HEK293 (cell line): ENCODE results near the gene MDN1.

Experiments used
- CTCF ChIA-PET: fragments of 350-600 bp; formaldehyde crosslinking; extraction: SDS; loops from one replicate; lab custom pipeline; 2021; ENCODE audit warnings: antibody characterized with exemption; lab: Yijun Ruan, JAX
- POLR2A ChIA-PET: fragments of 300-600 bp; formaldehyde crosslinking; extraction: SDS; loops from one replicate; lab custom pipeline; 2020; ENCODE audit warnings: antibody characterized with exemption, inconsistent platforms; lab: Yijun Ruan, JAX
- H3K27ac ChIP-seq: fragments of 200-500 bp; sonication (Bioruptor generic); 2 replicates; pipeline ENCODE4 v1.5.1; 2014; ENCODE audit warnings: low read depth, low read length, control low read depth, inconsistent platforms; ENCODE audit errors: extremely low read depth
- H3K36me3 ChIP-seq, 2 experiments: fragments of 200-500 bp in 1 of 2; sonication (Bioruptor generic) in 1 of 2; 1 replicate in 1 of 2; 2 replicates in 1 of 2; pipeline ENCODE4 v1.5.1; 2014 to 2017; ENCODE audit warnings: inconsistent platforms in 2 of 2, low read length in 2 of 2; ENCODE audit not compliant: control insufficient read depth in 2 of 2, insufficient read depth in 1 of 2
- H3K4me1 ChIP-seq: fragments of 200-500 bp; sonication (Bioruptor generic); 2 replicates; pipeline ENCODE4 v1.5.1; 2014; ENCODE audit warnings: mild to moderate bottlenecking, low read length, inconsistent platforms; ENCODE audit not compliant: control insufficient read depth, insufficient read depth
- H3K4me3 ChIP-seq: 2 replicates; pipeline ENCODE4 v1.5.1; 2011; ENCODE audit warnings: low read depth, mild to moderate bottlenecking, control low read depth, low read length, moderate library complexity
- H3K9me3 ChIP-seq: fragments of 200-500 bp; sonication (Bioruptor generic); 2 replicates; pipeline ENCODE4 v1.5.1; 2014; ENCODE audit warnings: low read depth, low read length, inconsistent platforms; ENCODE audit not compliant: control insufficient read depth, insufficient read depth
- IKZF3 ChIP-seq: fragments of 450-650 bp; IDR thresholded peaks from 2 replicates; pipeline ENCODE4 v1.5.0; 2018; ENCODE audit warnings: missing biosample characterization, mild to moderate bottlenecking, missing genetic modification characterization, moderate library complexity
- INSM2 ChIP-seq: fragments of 450-650 bp; formaldehyde crosslinking; IDR thresholded peaks from 2 replicates; pipeline ENCODE4 v1.5.1; 2016; ENCODE audit warnings: missing biosample characterization, missing genetic modification characterization
- KLF10 ChIP-seq: fragments of 450-650 bp; IDR thresholded peaks from 2 replicates; pipeline ENCODE4 v1.5.1; 2018; ENCODE audit warnings: missing biosample characterization, mild to moderate bottlenecking, missing genetic modification characterization
- KLF8 ChIP-seq: fragments of 450-650 bp; formaldehyde crosslinking; IDR thresholded peaks from 2 replicates; pipeline ENCODE4 v1.5.1; 2016; ENCODE audit warnings: missing biosample characterization, missing genetic modification characterization
- MZF1 ChIP-seq: fragments of 450-650 bp; formaldehyde crosslinking; IDR thresholded peaks from 2 replicates; pipeline ENCODE4 v1.5.1; 2017; ENCODE audit warnings: missing biosample characterization, missing genetic modification characterization, borderline replicate concordance
- OSR2 ChIP-seq: fragments of 450-650 bp; formaldehyde crosslinking; IDR thresholded peaks from 2 replicates; pipeline ENCODE4 v1.5.1; 2016; ENCODE audit warnings: missing biosample characterization, missing genetic modification characterization
- SALL2 ChIP-seq: fragments of 450-650 bp; formaldehyde crosslinking; IDR thresholded peaks from 2 replicates; pipeline ENCODE4 v1.5.0; 2017; ENCODE audit warnings: missing biosample characterization, mild to moderate bottlenecking, missing genetic modification characterization, borderline replicate concordance
- SCRT2 ChIP-seq: fragments of 450-650 bp; formaldehyde crosslinking; IDR thresholded peaks from 2 replicates; pipeline ENCODE4 v1.5.1; 2016; ENCODE audit warnings: missing biosample characterization, missing genetic modification characterization
- SP2 ChIP-seq: fragments of 450-650 bp; formaldehyde crosslinking; IDR thresholded peaks from 2 replicates; pipeline ENCODE4 v1.5.1; 2016; ENCODE audit warnings: missing biosample characterization, missing genetic modification characterization
- ZBTB17 ChIP-seq: fragments of 450-650 bp; formaldehyde crosslinking; IDR thresholded peaks from 2 replicates; pipeline ENCODE4 v1.5.1; 2016; ENCODE audit warnings: missing biosample characterization, missing genetic modification characterization
- ZNF155 ChIP-seq: fragments of 450-650 bp; formaldehyde crosslinking; IDR thresholded peaks from 2 replicates; pipeline ENCODE4 v1.5.1; 2016; ENCODE audit warnings: missing biosample characterization, missing genetic modification characterization
- ZNF280D ChIP-seq: fragments of 450-650 bp; formaldehyde crosslinking; IDR thresholded peaks from 2 replicates; pipeline ENCODE4 v1.5.1; 2016; ENCODE audit warnings: missing biosample characterization, missing genetic modification characterization
- ZNF335 ChIP-seq: fragments of 450-650 bp; formaldehyde crosslinking; conservative IDR thresholded peaks from 2 replicates; pipeline ENCODE4 v1.5.1; 2016; ENCODE audit warnings: missing biosample characterization, missing genetic modification characterization
- ZNF433 ChIP-seq: fragments of 450-650 bp; formaldehyde crosslinking; IDR thresholded peaks from 2 replicates; pipeline ENCODE4 v1.5.1; 2016; ENCODE audit warnings: missing biosample characterization, missing genetic modification characterization, low read depth
- ZNF514 ChIP-seq: fragments of 450-650 bp; formaldehyde crosslinking; IDR thresholded peaks from 2 replicates; pipeline ENCODE4 v1.5.1; 2016; ENCODE audit warnings: missing biosample characterization, missing genetic modification characterization
- ZNF580 ChIP-seq: fragments of 450-650 bp; formaldehyde crosslinking; IDR thresholded peaks from 2 replicates; pipeline ENCODE4 v1.5.1; 2016; ENCODE audit warnings: missing biosample characterization, missing genetic modification characterization
- ZNF585B ChIP-seq: fragments of 450-650 bp; formaldehyde crosslinking; IDR thresholded peaks from 2 replicates; pipeline ENCODE4 v1.5.1; 2016; ENCODE audit warnings: missing biosample characterization, missing genetic modification characterization
- ZNF747 ChIP-seq: fragments of 450-650 bp; formaldehyde crosslinking; IDR thresholded peaks from 2 replicates; pipeline ENCODE4 v1.5.1; 2016; ENCODE audit warnings: missing biosample characterization, missing genetic modification characterization
- ZNF785 ChIP-seq: fragments of 450-650 bp; formaldehyde crosslinking; IDR thresholded peaks from 2 replicates; pipeline ENCODE4 v1.5.1; 2016; ENCODE audit warnings: missing biosample characterization, missing genetic modification characterization
- ZSCAN18 ChIP-seq: fragments of 450-650 bp; formaldehyde crosslinking; IDR thresholded peaks from 2 replicates; pipeline ENCODE4 v1.5.1; 2016; ENCODE audit warnings: missing biosample characterization, missing genetic modification characterization
- ZSCAN4 ChIP-seq: fragments of 450-650 bp; formaldehyde crosslinking; IDR thresholded peaks from 2 replicates; pipeline ENCODE4 v1.5.1; 2017; ENCODE audit warnings: missing biosample characterization, missing genetic modification characterization
- TF ChIP-seq, protein P1 (sequence below): fragments of 450-650 bp; formaldehyde crosslinking; IDR thresholded peaks from 2 replicates; pipeline ENCODE4; 2016; ENCODE audit warnings: missing biosample characterization, missing genetic modification characterization
- TF ChIP-seq, protein P2 (sequence below): fragments of 450-650 bp; formaldehyde crosslinking; IDR thresholded peaks from 2 replicates; pipeline ENCODE4 v1.5.0; 2017; ENCODE audit warnings: missing biosample characterization, missing genetic modification characterization, borderline replicate concordance
- TF ChIP-seq, protein P3 (sequence below): fragments of 450-650 bp; formaldehyde crosslinking; IDR thresholded peaks from 2 replicates; pipeline ENCODE4 v1.5.1; 2016; ENCODE audit warnings: missing biosample characterization, missing genetic modification characterization

The MDN1 gene

GRCh38 chr6:89842228-89842627 lies 22.6 kb upstream of the MDN1 start (continued):
- TF ChIP-seq ZSCAN18 (tag by site-specific recombination): no peak
- no peak for TF ChIP-seq ZNF785
- TF ChIP-seq, protein P1, sequence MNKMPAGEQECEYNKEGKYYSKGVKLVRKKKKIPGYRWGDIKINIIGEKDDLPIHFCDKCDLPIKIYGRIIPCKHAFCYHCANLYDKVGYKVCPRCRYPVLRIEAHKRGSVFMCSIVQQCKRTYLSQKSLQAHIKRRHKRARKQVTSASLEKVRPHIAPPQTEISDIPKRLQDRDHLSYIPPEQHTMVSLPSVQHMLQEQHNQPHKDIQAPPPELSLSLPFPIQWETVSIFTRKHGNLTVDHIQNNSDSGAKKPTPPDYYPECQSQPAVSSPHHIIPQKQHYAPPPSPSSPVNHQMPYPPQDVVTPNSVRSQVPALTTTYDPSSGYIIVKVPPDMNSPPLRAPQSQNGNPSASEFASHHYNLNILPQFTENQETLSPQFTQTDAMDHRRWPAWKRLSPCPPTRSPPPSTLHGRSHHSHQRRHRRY: no peak
- TF ChIP-seq ZNF585B (tag by site-specific recombination): no peak

DNA sequence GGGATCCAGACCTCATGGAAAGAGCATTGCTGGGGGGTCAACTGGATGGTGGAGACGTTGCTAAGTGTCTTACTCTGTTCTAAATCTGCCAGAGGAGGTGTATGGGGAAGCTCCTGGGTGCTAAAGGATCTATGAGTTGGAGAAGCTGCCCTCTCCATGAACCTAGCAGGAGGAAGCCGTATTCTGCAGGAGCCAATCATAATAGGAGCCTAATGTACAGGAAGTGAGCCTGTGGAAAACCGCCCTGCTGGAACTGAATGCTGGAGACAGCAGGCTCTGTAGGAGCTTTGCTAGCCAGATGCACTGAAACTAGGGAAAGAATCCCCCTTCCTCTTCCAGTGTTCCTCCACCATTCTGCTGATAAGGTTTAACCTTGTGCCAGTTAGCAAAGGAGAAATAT lies 20.9 kb upstream of the MDN1 start:
- H3K27ac ChIP-seq: no peak overlapping the region
- H3K36me3 ChIP-seq: peaks cover 28 to 51% of the 10 kb centered on the region in 2 experiments; a peak in 2 of 3 replicates
- no peak overlapping the region for H3K4me3 ChIP-seq
- peaks cover 18% of the 10 kb centered on the region; the same call in 1 of the 2 replicates for H3K4me1 ChIP-seq
- CTCF ChIA-PET: interaction anchor here (0.5 to 0.9 kb wide), 5 partner anchors 7 to 559 kb away, joined by 3 to 5 read pairs (median 3); no protein-coding TSS in a partner anchor
- POLR2A ChIA-PET: interaction anchor here (0.7 to 5.3 kb wide), 5 partner anchors 8 to 505 kb away, joined by 3 to 41 read pairs (median 6); partner anchors contain the start of genes CASP8AP2 and MDN1
- no peaks in the 10 kb centered on the region for H3K9me3 ChIP-seq
- TF ChIP-seq, protein P2, sequence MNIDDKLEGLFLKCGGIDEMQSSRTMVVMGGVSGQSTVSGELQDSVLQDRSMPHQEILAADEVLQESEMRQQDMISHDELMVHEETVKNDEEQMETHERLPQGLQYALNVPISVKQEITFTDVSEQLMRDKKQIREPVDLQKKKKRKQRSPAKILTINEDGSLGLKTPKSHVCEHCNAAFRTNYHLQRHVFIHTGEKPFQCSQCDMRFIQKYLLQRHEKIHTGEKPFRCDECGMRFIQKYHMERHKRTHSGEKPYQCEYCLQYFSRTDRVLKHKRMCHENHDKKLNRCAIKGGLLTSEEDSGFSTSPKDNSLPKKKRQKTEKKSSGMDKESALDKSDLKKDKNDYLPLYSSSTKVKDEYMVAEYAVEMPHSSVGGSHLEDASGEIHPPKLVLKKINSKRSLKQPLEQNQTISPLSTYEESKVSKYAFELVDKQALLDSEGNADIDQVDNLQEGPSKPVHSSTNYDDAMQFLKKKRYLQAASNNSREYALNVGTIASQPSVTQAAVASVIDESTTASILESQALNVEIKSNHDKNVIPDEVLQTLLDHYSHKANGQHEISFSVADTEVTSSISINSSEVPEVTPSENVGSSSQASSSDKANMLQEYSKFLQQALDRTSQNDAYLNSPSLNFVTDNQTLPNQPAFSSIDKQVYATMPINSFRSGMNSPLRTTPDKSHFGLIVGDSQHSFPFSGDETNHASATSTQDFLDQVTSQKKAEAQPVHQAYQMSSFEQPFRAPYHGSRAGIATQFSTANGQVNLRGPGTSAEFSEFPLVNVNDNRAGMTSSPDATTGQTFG (tag by site-specific recombination): no peak
- no peak for TF ChIP-seq ZNF514 (tag by site-specific recombination)
- no peak for TF ChIP-seq INSM2 (tag by site-specific recombination)
- TF ChIP-seq ZNF585B (tag by site-specific recombination): no peak
- no peak for TF ChIP-seq KLF10 (tag by site-specific recombination)
- peak; percentile 71 for TF ChIP-seq ZBTB17 (tag by site-specific recombination)
- no peak for TF ChIP-seq ZNF155
- peak; percentile 51 for TF ChIP-seq SP2
- TF ChIP-seq ZNF580 (tag by site-specific recombination): no peak
- TF ChIP-seq, protein P3, sequence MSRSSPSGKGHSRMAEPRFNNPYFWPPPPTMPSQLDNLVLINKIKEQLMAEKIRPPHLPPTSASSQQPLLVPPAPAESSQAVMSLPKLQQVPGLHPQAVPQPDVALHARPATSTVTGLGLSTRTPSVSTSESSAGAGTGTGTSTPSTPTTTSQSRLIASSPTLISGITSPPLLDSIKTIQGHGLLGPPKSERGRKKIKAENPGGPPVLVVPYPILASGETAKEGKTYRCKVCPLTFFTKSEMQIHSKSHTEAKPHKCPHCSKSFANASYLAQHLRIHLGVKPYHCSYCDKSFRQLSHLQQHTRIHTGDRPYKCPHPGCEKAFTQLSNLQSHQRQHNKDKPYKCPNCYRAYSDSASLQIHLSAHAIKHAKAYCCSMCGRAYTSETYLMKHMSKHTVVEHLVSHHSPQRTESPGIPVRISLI (tag by site-specific recombination): no peak
- 0 out of 2 replicates have a peak, but pooled peaks have one; percentile 31 for TF ChIP-seq IKZF3 (tag by site-specific recombination)
- TF ChIP-seq ZSCAN4: no peak
- no peak for TF ChIP-seq ZNF747 (tag by site-specific recombination)
- TF ChIP-seq ZNF433 (tag by site-specific recombination): no peak
- TF ChIP-seq OSR2: no peak
- TF ChIP-seq SCRT2 (tag by site-specific recombination): no peak
- no peak for TF ChIP-seq ZNF335 (tag by site-specific recombination)
- TF ChIP-seq SALL2 (tag by site-specific recombination): no peak
- no peak for TF ChIP-seq KLF8
- TF ChIP-seq ZNF280D (tag by site-specific recombination): no peak
- TF ChIP-seq MZF1 (tag by site-specific recombination): no peak
